ENCODE data around the gene SERP2. TPM values are rescaled to one million over a fixed set of nuclear protein-coding genes. Genes with fewer than 3 reads are reported as not detected.
A peak's percentile ranks its signal among the peaks of the same experiment; 100 is the strongest.

The SERP2 gene
- 1.7 and 2.0 TPM in 2 replicates for total RNA-seq (2021; fragmentation: NEBNext Ultra II Directional; extraction: Animal tissue kit (Norgen Biotek cat#: 25700))
- polyA plus RNA-seq (2011; rRNA removed): 2.1 and 2.3 TPM in 2 replicates
- 2.4 TPM for polyA plus RNA-seq (2011; cell fraction: cytosol; rRNA removed)
- 2.1 TPM for polyA plus RNA-seq (2011; cell fraction: nucleus; rRNA removed)
- 1.5 to 3.2 TPM (median 2.6 TPM) in 4 replicates for polyA plus RNA-seq (2012, experiment 1 of 2)
- 3.5 TPM for polyA plus RNA-seq (2012, experiment 2 of 2)
- polyA plus RNA-seq (2013, experiment 1 of 2): 1.3 TPM
- 2.0 TPM for polyA plus RNA-seq (2013, experiment 2 of 2)
- 0.54 and 2.7 TPM in 2 replicates for polyA minus RNA-seq (2011; rRNA and poly(A)+ RNA removed)
- 2.6 TPM for polyA minus RNA-seq (2011; cell fraction: cytosol; rRNA and poly(A)+ RNA removed)
- polyA minus RNA-seq (2011; cell fraction: nucleus; rRNA and poly(A)+ RNA removed): 1.5 TPM
- long read RNA-seq, experiment 1, partial matches to known transcripts: 0 of 2 reads
- long read RNA-seq, experiment 1, other reads (novel, unspliced or antisense): 0 of 2 reads
- long read RNA-seq, experiment 2, partial matches to known transcripts: 0 of 1 reads
- long read RNA-seq, experiment 2, other reads (novel, unspliced or antisense): 1 of 1 reads

GRCh38 chr13:44373601-44374347 is at the start of gene SERP2:
SERP2 (plus strand) TSS chr13:44373824; CDS start chr13:44374026, 202 bp downstream.
- Histone ChIP-seq H3K4me2 (ENCODE audit: insufficient read depth in 1 of 2, low read depth in 2 of 2, low read length in 2 of 2) (peak within 1 kb of the TSS; percentile 64 to 94), H3K18ac (ENCODE audit: extremely low read depth, low read length) (peak within 1 kb of the TSS; percentile 78), H4K20me1 (replicated peaks in 1 of 2; ENCODE audit: control insufficient read depth in 1 of 2, insufficient read depth in 2 of 2, low read length in 2 of 2) (no peaks in the 10 kb centered on the region), H2BK12ac (ENCODE audit: low read depth, low read length) (no peak within 1 kb of the TSS), H4K8ac (ENCODE audit: extremely low read depth, insufficient read depth, low read length) (peak within 1 kb of the TSS; percentile 89; the same call in 1 of the 2 replicates), H3K56ac (replicated peaks; ENCODE audit: insufficient read length, low read depth, low read length) (no peak within 1 kb of the TSS), H4K91ac (replicated peaks; ENCODE audit: insufficient read length, low read length) (peak within 1 kb of the TSS; percentile 36), H3K14ac (ENCODE audit: insufficient read length) (no peak within 1 kb of the TSS), H3K36me3 (ENCODE audit: control insufficient read depth in 2 of 4, insufficient read depth in 4 of 4, low read length in 3 of 4) (no peaks in the 10 kb centered on the region), H2BK5ac (ENCODE audit: low read depth, low read length) (no peak within 1 kb of the TSS; the same call in 1 of the 2 replicates), H2BK15ac (ENCODE audit: low read length) (no peak within 1 kb of the TSS), H3K4me1 (replicated peaks in 1 of 4; ENCODE audit: control insufficient read depth in 3 of 4, insufficient read depth in 4 of 4, low read length in 3 of 4) (peaks cover 0 to 5% (median 1%) of the 10 kb centered on the region in 4 experiments; a peak in 2 of 7 replicates), H3K9ac (replicated peaks in 1 of 4; ENCODE audit: extremely low read depth in 1 of 4, low read depth in 3 of 4, low read length in 3 of 4) (peak within 1 kb of the TSS; percentile 14 to 71 (median 38); a peak in 5 of 7 replicates), H3K4me3 (ENCODE audit: extremely low read depth in 1 of 4, insufficient read depth in 2 of 4, low read depth in 3 of 4, low read length in 4 of 4) (peak within 1 kb of the TSS; percentile 55 to 80 (median 66)), H3K79me1 (ENCODE audit: low read depth, low read length) (no peaks in the 10 kb centered on the region), H3K79me2 (ENCODE audit: control insufficient read depth in 1 of 2, insufficient read depth in 2 of 2, low read length in 2 of 2) (no peaks in the 10 kb centered on the region), H2BK120ac (replicated peaks; ENCODE audit: low read depth, low read length) (no peak within 1 kb of the TSS), H2BK20ac (ENCODE audit: low read length) (no peak within 1 kb of the TSS), H3K4ac (replicated peaks; ENCODE audit: insufficient read length, low read depth, low read length) (no peak within 1 kb of the TSS), H3K27me3 (replicated peaks in 1 of 4; ENCODE audit: control insufficient read depth in 3 of 4, extremely low read depth in 1 of 4, insufficient read depth in 3 of 4, low read length in 3 of 4) (peaks cover 0 to 10% (median 8%) of the 10 kb centered on the region in 4 experiments; a peak in 5 of 7 replicates), H3K27ac (ENCODE audit: low read depth, low read length) (no peak within 1 kb of the TSS), H2AK5ac (ENCODE audit: low read depth, low read length) (no peak within 1 kb of the TSS), H4K5ac (ENCODE audit: insufficient read length, low read depth, low read length) (peak within 1 kb of the TSS; percentile 20), H3K9me3 (ENCODE audit: insufficient read depth in 2 of 2, low read depth in 1 of 2, low read length in 1 of 2) (no peaks in the 10 kb centered on the region), H3K23me2 (ENCODE audit: low read depth, low read length) (peaks cover 5% of the 10 kb centered on the region; the same call in 1 of the 2 replicates), H2AFZ (ENCODE audit: low read length) (peak within 1 kb of the TSS; percentile 29; the same call in 1 of the 2 replicates), H3K23ac (ENCODE audit: insufficient read length) (no peak within 1 kb of the TSS)
- WGBS, 2 experiments (ENCODE audit: extremely low coverage in 1 of 2, insufficient coverage in 1 of 2, insufficient read length in 1 of 2, insufficient replicate concordance in 2 of 2, low coverage in 1 of 2, low lambda C conversion rate in 2 of 2, missing lambda C conversion rate in 1 of 2): 1% methylated on average over 14 of the region's 83 CpGs; no CpG with 5 or more reads in 1 of the 2 experiments
- FAIRE-seq (no peak), DNase-seq (ENCODE audit: low read depth in 1 of 2, low spot score in 2 of 2) (peak; percentile 49 to 83)
- CTCF ChIA-PET (ENCODE audit: partially characterized antibody): interaction anchor here (1.0 kb wide), 1 partner anchor 11 kb away, joined by 3 read pairs; no protein-coding TSS in a partner anchor
- POLR2A ChIA-PET (ENCODE audit: partially characterized antibody): interaction anchor here (0.6 to 2.0 kb wide), 3 partner anchors 13 to 63 kb away, joined by 4 to 7 read pairs (median 5); no protein-coding TSS in a partner anchor
- TF ChIP-seq, protein P1, sequence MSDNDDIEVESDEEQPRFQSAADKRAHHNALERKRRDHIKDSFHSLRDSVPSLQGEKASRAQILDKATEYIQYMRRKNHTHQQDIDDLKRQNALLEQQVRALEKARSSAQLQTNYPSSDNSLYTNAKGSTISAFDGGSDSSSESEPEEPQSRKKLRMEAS (IDR thresholded peaks at IDR 0.05): no peak
- no peak for TF ChIP-seq CTBP2 (IDR thresholded peaks at IDR 0.05; ENCODE audit: borderline replicate concordance, insufficient read depth, insufficient read length, low read length)
- peak; percentile 82 for TF ChIP-seq KDM4A (IDR thresholded peaks at IDR 0.05; ENCODE audit: low read depth, low read length, severe bottlenecking)
- TF ChIP-seq SUZ12 (IDR thresholded peaks at IDR 0.05; ENCODE audit: low read length): no peak
- no peak for TF ChIP-seq HDAC2 (IDR thresholded peaks at IDR 0.05; ENCODE audit: borderline replicate concordance in 1 of 2, low read depth in 2 of 2, low read length in 2 of 2)
- TF ChIP-seq CEBPB (IDR thresholded peaks at IDR 0.05; ENCODE audit: low read depth, low read length): no peak
- TF ChIP-seq RNF2 (IDR thresholded peaks at IDR 0.05; ENCODE audit: borderline replicate concordance, low read depth, low read length, missing control alignments, poor library complexity, severe bottlenecking): no peak
